GM18508 (cell line): ENCODE measurements around the gene PEX6.
"Not testable (repeated sequence)": the region's sequence is repeated elsewhere in the genome, so short reads cannot be mapped to it uniquely, and the experiment has no call there.

Experiments used
- ATAC-seq: cut with Tn5 transposase; IDR thresholded peaks from one replicate; pipeline ENCODE4 v1.9.1; 2021; ENCODE audit warnings: moderate number of reproducible peaks; ENCODE audit not compliant: insufficient read depth, unreplicated experiment

PEX6 gene

DNA sequence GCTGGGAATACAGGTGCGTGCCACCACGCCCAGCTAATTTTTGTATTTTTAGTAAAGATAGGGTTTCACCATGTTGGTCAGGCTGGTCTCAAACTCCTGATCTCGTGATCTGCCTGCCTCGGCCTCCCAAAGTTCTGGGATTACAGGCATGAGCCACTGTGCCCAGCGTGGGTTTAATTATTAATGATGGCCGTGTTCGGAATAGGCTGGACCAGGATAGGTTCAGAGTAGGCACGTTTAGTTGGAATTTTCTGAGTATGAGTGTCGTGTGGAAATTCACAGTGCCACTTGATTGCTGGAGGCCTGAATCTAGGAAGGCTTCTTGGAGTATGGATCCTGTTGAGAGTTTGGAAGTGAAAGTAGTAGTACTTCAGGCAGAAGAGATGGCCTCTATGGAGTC is 19.2 kb upstream of the PEX6 start:
- not testable (repeated sequence) for ATAC-seq

DNA sequence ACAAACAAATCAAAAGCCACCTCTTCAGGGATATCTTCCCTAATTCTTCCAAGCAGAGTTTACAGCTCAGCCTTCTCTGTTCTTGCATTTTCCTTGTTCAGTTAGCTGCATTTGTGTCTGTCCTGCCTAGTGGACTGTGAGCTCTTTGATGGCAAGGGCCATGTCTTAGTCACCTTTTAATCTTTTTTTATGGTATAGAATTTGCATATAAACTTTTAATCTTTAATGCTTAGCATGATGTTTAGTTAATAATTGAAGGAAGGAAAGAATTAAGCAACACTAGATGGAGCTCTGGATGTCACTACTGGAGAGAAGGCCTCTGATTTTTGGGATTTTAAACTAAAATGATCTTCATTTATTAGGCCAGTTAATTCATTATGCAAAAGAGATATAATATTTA is 17.5 kb upstream of the PEX6 start:
- ATAC-seq = no peak

DNA sequence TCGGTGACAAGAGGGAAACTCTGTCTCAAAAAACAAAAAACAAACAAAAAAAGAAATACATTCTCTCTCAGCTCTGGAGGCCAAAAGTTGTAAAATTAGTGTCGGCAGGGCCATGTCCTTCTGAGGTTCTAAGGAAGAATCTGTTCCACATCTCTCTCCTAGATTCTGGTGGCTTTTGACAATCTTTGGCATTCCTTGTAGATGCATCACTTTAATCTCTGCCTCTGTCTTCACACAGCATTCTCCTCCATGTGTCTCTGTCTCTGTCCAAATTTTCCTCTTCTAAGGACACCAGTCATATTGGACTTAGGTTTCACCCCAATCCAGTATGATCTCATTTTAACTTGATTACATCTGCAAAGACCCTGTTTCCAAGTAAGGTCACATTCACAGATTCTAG is 14.5 kb upstream of the PEX6 start:
- ATAC-seq = no peak

DNA sequence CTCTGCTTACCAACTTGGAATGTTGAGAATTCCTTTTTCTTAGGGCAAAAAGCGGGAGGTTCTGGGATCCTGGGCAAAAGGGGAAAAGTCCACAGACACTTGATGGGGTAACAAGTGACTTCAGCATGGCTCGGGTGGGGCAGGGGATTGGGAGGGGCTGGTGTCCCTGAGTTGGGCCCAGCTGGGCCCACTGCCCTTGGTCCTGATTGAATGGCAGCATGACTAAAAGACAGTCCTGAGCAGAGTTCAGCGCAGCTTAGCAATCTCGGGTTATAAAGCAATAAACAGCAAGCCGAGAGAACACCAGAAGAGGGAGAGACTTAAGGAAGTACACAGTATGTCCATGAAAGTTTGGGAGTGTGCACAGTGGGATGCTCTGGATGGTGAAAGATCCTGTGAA is 10.9 kb upstream of the PEX6 start:
- no peak for ATAC-seq

DNA sequence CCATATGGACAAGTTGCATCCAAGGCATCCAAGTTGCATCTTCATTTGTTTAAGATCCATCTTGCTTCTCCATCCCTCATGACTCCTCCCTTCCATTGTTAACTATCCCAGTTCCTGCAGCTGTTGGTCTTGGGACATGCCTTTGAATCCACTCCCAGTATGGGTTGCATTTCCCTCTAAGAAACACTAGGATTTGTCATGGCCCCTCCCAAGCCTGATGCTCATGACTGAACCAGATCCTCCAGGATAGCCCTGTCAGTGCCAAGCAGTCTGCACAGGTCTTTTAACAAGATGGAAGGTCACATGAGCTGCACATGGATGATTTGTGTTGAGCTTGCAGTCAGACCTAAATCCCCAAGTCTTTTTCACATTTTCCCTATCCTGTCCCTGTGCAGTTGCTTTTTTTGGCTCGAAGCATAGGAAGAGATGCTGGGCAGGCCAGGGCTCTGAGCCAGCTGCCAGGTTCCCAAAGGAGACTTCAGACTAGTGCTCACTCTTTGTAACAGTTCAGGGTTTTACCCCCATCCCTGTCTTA is 9.6 kb upstream of the PEX6 start:
- no peak for ATAC-seq

DNA sequence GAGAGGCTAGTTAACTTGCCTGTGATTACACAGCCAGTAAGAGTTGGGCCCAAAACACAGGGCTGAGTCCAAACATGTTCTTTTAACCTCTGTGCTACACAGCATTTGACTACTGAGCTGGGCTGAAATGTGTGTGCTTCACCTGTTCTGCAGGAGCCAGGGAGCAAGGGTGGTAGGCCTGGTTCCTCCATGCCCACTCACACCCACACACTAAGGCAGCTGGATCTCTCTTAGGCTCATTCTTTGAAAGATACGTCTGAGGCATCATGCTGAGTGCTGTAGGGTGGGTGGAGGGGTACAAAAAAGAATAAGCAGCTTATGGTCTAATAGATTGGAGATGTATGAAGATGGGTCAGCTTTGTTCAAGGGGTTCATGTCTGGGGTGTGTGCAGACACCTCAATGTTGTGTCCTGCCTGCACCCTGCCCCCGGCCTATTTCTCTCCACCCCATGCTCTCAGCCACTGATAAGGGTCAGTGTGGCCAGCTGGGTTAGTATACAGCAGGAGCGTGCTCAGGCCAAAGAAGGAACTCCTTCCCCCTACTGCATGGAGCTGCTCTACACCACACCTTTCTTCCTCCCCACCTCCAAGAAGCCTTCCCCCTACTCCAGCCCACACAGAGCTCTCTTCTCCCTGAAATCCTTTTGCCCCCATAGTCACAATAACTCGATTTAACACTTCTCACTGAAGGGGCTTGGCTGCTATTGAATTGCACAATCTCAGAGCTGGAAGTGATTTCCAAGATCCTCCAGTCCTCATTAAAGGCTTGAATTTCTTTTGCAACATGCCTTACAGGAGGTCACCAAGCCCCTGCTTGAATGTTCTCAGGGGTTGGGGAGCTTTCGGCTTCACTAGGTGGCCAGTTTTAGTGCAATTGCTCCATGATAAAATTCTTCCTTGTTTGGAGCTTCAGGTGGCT is 8.8 kb upstream of the PEX6 start:
- ATAC-seq = no peak

DNA sequence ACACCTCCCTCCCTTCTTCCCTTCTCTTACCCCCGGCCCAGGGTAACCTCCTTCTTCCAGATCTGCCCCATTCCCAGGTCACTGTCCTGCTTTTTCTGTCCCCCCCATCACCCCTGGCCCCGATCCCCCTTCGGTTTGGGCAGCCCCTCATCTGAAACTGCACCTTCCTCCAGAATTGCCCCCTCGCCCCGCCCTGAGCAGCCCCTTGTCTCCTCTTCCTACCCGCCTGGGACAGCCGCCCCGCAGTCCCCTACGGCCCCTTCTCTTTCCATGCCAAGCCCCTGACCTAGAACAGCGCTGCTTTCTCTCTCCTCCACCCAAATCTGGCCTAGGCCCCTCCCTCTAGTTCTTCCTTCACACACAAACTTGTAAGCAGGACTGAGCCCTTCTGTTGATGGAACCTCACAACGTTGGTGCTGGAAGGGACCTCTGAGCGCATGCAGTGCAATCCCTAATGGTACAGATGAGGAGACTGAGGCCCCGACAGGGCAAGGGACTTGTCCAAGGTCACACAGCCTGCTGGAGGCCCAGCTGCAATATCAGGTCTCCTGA is 6.0 kb upstream of the PEX6 start:
- no peak for ATAC-seq

DNA sequence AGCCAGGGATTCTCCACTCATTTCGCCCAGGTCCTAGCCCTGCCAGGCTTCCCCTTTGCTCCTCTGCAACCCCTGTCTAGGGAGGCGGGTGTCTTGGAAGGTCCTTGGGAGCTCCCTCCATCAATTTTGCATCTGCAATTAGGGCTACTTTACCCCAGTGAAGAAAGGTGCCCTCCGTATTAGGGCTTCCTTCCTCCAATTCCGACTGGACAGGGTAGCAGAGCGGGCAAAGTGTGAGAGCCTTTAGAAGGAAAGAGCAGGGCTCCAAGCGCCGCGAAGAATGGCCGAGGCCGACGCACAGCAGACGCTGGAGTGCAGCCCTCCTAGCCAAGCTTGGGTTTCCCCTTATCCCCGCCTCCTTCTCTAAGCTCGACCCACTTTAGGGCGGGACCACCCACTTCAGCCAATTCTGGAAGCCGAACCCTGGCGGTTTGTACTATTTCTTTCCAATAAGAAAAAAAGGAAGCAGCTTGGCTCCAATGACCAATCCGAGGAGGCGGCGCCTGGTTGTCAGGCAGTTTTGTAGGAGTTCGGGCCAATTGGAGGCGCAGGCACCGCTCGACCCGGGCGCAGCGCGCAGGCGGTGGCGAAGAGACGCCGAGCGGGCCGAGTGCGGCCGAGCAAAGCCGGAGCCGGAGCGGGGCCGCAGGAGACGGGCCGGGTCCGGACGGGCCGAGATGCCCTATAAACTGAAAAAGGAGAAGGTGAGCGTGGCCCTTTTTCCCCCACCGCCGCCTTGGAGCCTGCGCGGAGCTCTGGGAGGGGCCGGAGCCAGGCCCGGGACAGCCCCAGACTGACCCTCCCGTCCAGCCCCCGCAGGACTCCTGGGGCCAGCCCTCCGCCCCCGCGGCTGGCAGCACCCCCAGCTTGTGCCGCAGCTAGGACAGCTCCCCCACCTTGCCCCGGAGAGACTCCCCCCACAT is 5.3 kb upstream of the PEX6 start, which contains the start of gene PPP2R5D:
TSS of gene PPP2R5D (plus strand) at position 570 of the 923 bp plus-strand sequence. CDS start at position 678, 108 bp downstream.
- ATAC-seq = peak; percentile 78

DNA sequence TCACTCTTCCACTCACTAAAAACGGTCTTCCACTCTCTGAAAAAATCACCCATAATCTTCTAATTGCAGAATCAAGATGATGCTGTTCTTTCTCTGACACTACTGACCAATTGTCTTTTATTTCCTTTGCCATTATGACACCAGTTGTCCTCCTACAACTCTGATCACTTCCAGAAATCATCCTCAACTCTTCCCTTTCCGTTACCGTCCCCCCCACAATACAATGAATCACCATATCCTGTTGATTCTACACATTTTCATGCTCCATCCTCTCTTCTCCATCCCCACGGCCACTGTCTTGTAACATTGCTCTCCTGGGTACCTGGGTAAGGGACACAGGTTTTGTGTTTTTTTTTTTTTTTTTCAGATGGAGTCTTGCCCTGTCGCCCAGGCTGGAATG is 2.9 kb upstream of the PEX6 start:
- no peak for ATAC-seq

DNA sequence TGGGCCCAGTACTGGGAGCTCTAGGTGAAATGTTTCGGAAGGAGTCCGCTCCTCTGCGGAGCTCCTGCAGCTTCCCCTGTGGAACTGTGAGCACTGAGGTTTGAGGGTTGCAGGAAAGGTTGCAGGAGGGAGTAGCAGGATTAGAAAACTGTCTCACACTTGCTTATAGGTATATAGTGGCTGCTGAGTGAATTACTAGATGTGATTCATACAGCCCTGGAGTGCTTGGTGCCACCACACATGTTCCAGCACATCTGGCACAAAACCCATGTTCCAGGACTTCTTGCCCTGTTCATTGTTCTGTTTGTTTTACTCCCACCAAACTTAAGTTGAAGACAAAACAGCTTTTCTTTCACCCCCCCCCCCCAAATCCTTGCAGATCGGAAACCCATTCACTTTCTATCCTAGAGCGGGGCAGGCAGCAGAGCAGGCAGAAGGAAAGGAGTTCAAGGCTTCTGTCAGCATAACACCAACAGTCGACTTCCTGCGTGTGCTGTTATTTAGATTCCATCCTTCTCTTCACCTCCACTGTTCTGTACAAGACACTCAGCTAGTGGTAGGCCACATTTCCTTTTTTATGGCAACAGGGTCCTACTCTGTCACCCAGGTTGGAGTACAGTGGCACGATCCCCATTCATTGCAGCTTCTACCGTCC is 669 bp upstream of the PEX6 start:
- no peak for ATAC-seq

DNA sequence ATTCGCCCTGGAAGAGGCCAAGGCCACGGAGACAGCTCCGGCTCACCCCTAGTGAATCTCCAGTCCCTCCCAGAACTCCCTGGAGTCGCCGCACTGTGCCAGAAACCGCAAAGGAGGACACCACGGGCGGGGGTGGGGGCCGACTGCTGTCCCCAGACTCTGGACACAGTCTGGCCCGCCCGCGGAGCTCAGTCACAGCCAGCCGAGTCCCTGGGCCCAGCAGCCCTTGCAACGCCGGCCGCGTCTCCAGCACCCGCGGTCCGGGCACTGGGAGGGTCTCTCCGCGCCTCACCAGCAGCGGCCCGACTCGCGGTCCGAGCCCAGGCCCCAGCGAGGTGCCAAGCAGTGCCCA is 518 bp downstream of the PEX6 start:
- ATAC-seq = no peak

DNA sequence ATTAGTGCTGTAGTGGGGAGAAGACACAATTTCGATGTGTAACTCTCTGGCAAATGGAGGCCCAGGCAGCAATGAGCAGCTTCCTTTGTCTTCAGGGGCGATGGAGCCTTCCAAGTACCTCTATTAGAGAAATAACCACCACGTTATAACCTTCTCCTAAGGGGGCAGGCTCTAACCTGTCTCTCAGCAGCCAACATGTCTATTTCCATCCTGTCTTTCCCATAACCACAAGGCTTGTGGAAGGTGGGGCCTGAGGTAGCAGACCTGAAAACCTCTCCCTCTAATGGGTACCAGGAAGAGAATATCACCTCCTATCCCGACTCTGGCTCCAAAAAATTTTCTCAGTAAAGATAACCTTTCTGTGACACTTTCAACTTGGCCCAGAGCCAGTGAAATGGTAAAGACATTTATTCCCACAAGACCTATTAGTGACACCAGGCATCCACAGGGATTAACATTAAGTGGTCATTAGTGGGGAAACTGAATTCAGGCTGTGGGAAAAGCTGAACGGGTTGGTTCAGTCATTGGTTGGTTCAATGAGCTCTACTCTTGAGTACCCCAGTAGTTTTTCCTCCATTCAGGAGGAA is 4.0 kb downstream of the PEX6 start:
- ATAC-seq = no peak

DNA sequence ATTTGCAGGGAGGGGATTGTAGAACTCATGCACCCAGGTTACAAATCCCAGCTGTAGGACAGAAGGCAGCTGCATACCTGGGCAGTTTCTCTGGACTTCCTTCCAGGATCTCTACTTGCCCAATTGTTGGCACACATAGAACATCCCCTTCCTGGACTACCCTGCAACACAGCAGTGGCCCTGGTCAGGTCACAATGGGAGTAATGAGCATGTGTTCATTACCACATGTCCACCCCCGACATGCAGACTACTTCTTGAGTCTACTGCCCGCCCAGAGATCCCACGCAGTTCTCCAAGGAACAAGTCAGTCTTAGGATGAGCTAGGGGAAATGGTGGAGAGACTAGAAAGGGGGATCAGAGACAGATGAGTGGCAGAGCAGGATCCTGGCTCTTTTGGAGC is 5.1 kb downstream of the PEX6 start:
- ATAC-seq = no peak

DNA sequence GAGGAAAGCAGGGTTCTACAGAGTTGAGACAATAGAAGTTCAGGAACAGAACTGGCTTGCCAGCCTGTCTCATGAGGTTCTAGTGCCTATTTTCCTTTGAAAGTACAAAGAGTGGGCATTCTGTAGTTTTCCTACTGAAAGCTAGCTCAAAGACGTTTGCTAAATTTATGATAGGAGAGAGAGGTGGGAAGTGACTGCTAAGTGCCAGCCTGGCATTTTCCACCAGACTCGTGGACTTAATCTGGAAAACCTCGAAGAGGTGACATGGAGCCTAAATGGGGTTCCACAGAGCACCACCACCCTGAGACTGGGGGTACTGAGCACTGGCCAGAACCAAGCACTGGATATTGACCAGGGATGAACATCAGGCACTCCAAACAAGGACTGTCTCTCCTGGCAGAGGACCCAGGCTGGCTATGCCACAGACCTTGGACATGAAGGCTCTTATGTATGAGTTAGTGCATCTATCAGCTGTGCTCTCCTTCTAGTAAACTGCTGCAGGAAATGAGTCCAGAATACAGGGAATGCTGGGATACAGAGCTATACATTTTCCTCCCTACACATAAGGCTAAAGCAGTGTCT is 7.1 kb downstream of the PEX6 start:
- no peak for ATAC-seq

DNA sequence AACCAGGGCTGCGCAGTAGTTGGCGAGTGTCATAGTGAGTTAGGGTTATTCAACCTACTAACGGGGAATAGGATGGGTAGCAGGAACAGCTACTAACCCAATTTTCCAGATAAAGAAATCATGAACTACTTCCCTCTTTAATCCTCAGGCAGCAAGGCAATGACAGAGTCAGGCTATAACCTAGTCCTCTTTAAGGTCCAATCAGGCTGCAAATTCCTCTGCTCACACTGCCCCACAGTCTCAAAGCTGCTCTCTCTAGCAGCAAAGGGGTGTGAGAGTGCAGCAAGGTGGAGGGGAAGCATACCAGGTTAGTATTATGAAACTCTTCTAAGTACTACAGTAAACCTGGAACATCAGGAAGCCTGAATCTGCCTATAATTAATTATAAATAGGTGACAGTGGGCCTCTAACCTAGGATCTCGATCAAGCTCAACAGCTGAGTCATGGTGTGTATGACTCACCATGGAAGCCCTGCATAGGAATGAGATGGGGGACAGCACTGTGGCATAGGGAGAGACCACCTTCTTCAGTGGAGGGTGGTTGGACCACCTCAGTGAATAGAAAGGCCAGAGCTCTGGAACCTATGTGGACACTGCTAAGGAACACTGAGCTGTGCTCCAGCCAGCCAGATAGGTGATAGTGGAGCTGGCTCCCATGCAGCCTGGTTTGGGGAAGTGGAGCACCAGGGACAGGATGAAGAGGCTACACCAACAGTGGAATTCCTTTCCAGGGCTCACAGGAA is 7.9 kb downstream of the PEX6 start:
- no peak for ATAC-seq

DNA sequence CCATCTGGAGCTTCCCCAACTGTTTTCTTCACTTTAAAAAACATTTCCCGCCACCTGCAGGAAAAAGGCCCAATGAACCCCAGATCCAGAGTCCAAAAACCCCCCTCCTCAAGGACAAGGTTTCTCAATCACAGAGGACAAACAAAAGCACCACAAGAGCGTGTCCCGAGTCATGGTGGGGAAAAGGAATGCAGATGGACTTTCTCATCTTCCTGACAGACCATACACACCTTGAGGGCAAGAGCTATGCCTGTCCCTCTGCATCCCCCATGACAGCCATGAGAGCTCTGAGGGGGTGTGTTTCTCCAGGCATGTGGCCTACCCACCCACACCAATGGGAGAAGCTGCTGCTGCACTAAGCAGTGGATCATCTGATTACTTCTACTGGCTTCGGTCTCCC is 9.0 kb downstream of the PEX6 start:
- ATAC-seq = no peak

DNA sequence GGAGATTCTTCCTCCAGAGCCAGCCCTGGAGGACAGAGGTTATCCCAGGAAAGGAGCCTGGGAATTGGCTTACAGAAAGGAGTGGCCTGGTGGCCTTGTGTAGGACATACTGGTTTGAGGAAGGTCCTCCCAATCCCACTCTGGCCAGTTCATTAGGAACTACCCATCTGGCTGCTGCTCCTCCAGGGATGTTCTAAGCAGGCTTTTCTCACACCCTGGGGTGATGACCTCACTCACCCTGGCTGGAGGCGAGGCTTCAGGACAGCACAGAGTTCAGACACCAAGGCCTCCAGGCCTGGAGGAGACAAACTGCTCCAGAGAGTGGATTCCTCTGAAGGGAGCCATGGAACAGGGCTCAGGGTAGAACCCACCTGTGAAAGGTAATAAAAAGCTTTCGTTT is 9.6 kb downstream of the PEX6 start:
- ATAC-seq = no peak

DNA sequence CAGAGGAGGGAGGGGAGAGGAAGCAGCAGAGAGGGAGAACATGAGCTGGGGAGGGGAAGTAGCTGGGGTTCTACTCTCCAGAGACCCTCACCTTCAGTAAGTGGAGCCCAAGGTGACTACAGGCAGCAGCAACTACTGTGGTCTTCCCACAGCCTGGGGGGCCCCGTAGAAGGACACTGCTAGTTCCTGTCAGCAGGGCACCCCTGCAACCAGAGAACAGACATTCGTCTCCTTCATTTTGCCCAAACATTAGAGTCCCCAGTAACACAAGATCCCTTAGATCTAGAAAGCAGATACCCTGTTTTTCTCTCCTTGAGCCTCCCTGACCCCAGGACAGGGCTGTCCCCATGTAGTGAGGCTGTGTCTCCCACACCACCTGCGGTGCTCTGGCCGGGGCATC is 10.2 kb downstream of the PEX6 start:
- no peak for ATAC-seq
